ENCODE data around the gene PHKB.

GRCh38 chr16:47519037-47519436 lies 57.9 kb downstream of the PHKB start:
- TF ChIP-seq CTCF (IDR thresholded peaks at IDR 0.05; ENCODE audit: low read depth, low read length, poor library complexity, severe bottlenecking): no peak
- TF ChIP-seq EZH2phosphoT487 (IDR thresholded peaks at IDR 0.05; ENCODE audit: borderline replicate concordance, low read length): no peak

Measured in DOHH2 (cell line).